H9 (cell line): ENCODE data around the gene WASF3. TPM values are rescaled to one million over a fixed set of nuclear protein-coding genes. Genes with fewer than 3 reads are reported as not detected.

Experiments
- DNase-seq: peaks from one replicate; pipeline ENCODE4 v3.0.0-alpha.2; 2017
- H2AFZ ChIP-seq: one replicate; pipeline ENCODE4 v1.6.1; 2013; ENCODE audit warnings: mild to moderate bottlenecking, low read length, control low read depth, moderate library complexity
- H2AK5ac ChIP-seq: 2 replicates; pipeline ENCODE4 v1.6.1; 2013; ENCODE audit warnings: low read length, control low read depth, mixed read lengths; ENCODE audit not compliant: insufficient read length
- H2BK120ac ChIP-seq: one replicate; pipeline ENCODE4 v1.6.1; 2013; ENCODE audit warnings: low read depth, mild to moderate bottlenecking, low read length, control low read depth, inconsistent platforms; ENCODE audit not compliant: poor library complexity, severe bottlenecking
- H2BK12ac ChIP-seq: 2 replicates; pipeline ENCODE4 v1.6.1; 2013; ENCODE audit warnings: low read length, control low read depth, mixed read lengths, low read depth; ENCODE audit not compliant: insufficient read length
- H2BK15ac ChIP-seq: 2 replicates; pipeline ENCODE4 v1.6.1; 2013; ENCODE audit warnings: low read depth, low read length, control low read depth
- H2BK20ac ChIP-seq: one replicate; pipeline ENCODE4 v1.6.1; 2013; ENCODE audit warnings: low read depth, mild to moderate bottlenecking, low read length, control low read depth, inconsistent platforms; ENCODE audit not compliant: poor library complexity, severe bottlenecking
- H2BK5ac ChIP-seq: 2 replicates; pipeline ENCODE4 v1.6.1; 2013; ENCODE audit warnings: low read length, control low read depth, mixed read lengths; ENCODE audit not compliant: insufficient read length
- H3K14ac ChIP-seq: 2 replicates; pipeline ENCODE4 v1.6.1; 2013; ENCODE audit warnings: low read length, control low read depth; ENCODE audit not compliant: insufficient read depth
- H3K18ac ChIP-seq: 2 replicates; pipeline ENCODE4 v1.6.1; 2013; ENCODE audit warnings: low read depth, mild to moderate bottlenecking, mixed read lengths, low read length, control low read depth; ENCODE audit not compliant: insufficient read length
- H3K23ac ChIP-seq: 2 replicates; pipeline ENCODE4 v1.6.1; 2013; ENCODE audit warnings: low read length, control low read depth, mixed read lengths, low read depth; ENCODE audit not compliant: insufficient read length
- H3K23me2 ChIP-seq: 2 replicates; pipeline ENCODE4 v1.6.1; 2013; ENCODE audit warnings: low read depth, mild to moderate bottlenecking, mixed read lengths, low read length, control low read depth; ENCODE audit not compliant: insufficient read length, poor library complexity, severe bottlenecking
- H3K27ac ChIP-seq: 2 replicates; pipeline ENCODE4 v1.5.1; 2013; ENCODE audit warnings: low read length, control low read depth, mixed read lengths, low read depth; ENCODE audit not compliant: insufficient read length
- H3K27me3 ChIP-seq: 2 replicates; pipeline ENCODE4 v1.6.1; 2013; ENCODE audit warnings: low read length, control low read depth, inconsistent platforms; ENCODE audit not compliant: insufficient read depth
- H3K4ac ChIP-seq: 2 replicates; pipeline ENCODE4 v1.6.1; 2013; ENCODE audit warnings: low read depth, mild to moderate bottlenecking, control low read depth, inconsistent platforms, low read length, moderate library complexity
- H3K4me1 ChIP-seq: 2 replicates; pipeline ENCODE4 v1.6.1; 2013; ENCODE audit warnings: low read length, control low read depth, inconsistent platforms; ENCODE audit not compliant: insufficient read depth
- H3K4me2 ChIP-seq: 2 replicates; pipeline ENCODE4 v1.6.1; 2013; ENCODE audit warnings: low read length, control low read depth, mixed read lengths; ENCODE audit not compliant: insufficient read length, insufficient read depth
- H3K56ac ChIP-seq: 2 replicates; pipeline ENCODE4 v1.6.1; 2013; ENCODE audit warnings: low read depth, mild to moderate bottlenecking, mixed read lengths, low read length, control low read depth; ENCODE audit not compliant: insufficient read length
- H3K79me1 ChIP-seq: 2 replicates; pipeline ENCODE4 v1.6.1; 2013; ENCODE audit warnings: low read depth, mild to moderate bottlenecking, moderate library complexity, low read length, control low read depth, inconsistent platforms; ENCODE audit not compliant: insufficient read depth, poor library complexity, severe bottlenecking
- H3K79me2 ChIP-seq: 2 replicates; pipeline ENCODE4 v1.6.1; 2013; ENCODE audit warnings: low read length, control low read depth, inconsistent platforms; ENCODE audit not compliant: insufficient read depth
- H3K9ac ChIP-seq: 2 replicates; pipeline ENCODE4 v1.6.1; 2013; ENCODE audit warnings: low read length, control low read depth, mixed read lengths; ENCODE audit not compliant: insufficient read length; ENCODE audit errors: extremely low read depth
- H3K9me3 ChIP-seq: one replicate; pipeline ENCODE4 v1.6.1; 2013; ENCODE audit warnings: low read depth, low read length, inconsistent platforms; ENCODE audit not compliant: control insufficient read depth
- H3T11ph ChIP-seq: one replicate; pipeline ENCODE4 v1.6.1; 2013; ENCODE audit warnings: mild to moderate bottlenecking, low read length, control low read depth, inconsistent platforms
- H4K20me1 ChIP-seq: one replicate; pipeline ENCODE4 v1.6.1; 2013; ENCODE audit not compliant: control insufficient read depth, insufficient read length, insufficient read depth
- H4K5ac ChIP-seq: 2 replicates; pipeline ENCODE4 v1.6.1; 2013; ENCODE audit warnings: low read depth, mild to moderate bottlenecking, mixed read lengths, low read length, control low read depth; ENCODE audit not compliant: insufficient read length
- H4K8ac ChIP-seq: replicated peaks from 2 replicates; pipeline ENCODE4 v1.6.1; 2013; ENCODE audit warnings: low read length, control low read depth, mixed read lengths, low read depth; ENCODE audit not compliant: insufficient read length
- H4K91ac ChIP-seq: 2 replicates; pipeline ENCODE4 v1.6.1; 2013; ENCODE audit warnings: low read depth, mild to moderate bottlenecking, moderate library complexity, mixed read lengths, low read length, control low read depth; ENCODE audit not compliant: insufficient read length
- H3K27ac Mint-ChIP-seq, 3 experiments: 2 replicates in 2 of 3; 3 replicates in 1 of 3; pipeline ENCODE4 v1.8.0; 2020 to 2021; ENCODE audit warnings: mixed read lengths in 3 of 3, mild to moderate bottlenecking in 1 of 3, moderate library complexity in 1 of 3
- H3K27me3 Mint-ChIP-seq: 2 replicates; pipeline ENCODE4 v1.8.0; 2021; ENCODE audit warnings: low read depth, mild to moderate bottlenecking, moderate library complexity, mixed read lengths
- H3K36me3 Mint-ChIP-seq, 3 experiments: 2 replicates in 2 of 3; 3 replicates in 1 of 3; pipeline ENCODE4 v1.8.0; 2020 to 2021; ENCODE audit warnings: low read depth in 3 of 3, mixed read lengths in 3 of 3; ENCODE audit not compliant: insufficient read depth in 1 of 3
- H3K4me1 Mint-ChIP-seq, 2 experiments: 2 replicates each; pipeline ENCODE4 v1.8.0; 2020; ENCODE audit warnings: mixed read lengths in 2 of 2
- H3K4me3 Mint-ChIP-seq, 2 experiments: 2 replicates in 1 of 2; 3 replicates in 1 of 2; pipeline ENCODE4 v1.8.0; 2020 to 2021; ENCODE audit warnings: mild to moderate bottlenecking in 2 of 2, mixed read lengths in 2 of 2, moderate library complexity in 1 of 2
- H3K9me3 Mint-ChIP-seq, 2 experiments: 2 replicates in 1 of 2; 3 replicates in 1 of 2; pipeline ENCODE4 v1.8.0; 2020; ENCODE audit warnings: mild to moderate bottlenecking in 2 of 2, mixed read lengths in 2 of 2, moderate library complexity in 1 of 2
- CTCF ChIP-seq: fragments of 200-600 bp; sonication (generic); conservative IDR thresholded peaks from 3 replicates; pipeline ENCODE4 v1.8.0; 2021; ENCODE audit warnings: antibody characterized with exemption, mild to moderate bottlenecking
- WGBS: extraction: QIAGEN DNeasy Blood & Tissue Kit; methylation state at CpG from one replicate; pipeline ENCODE4 v1.1.7; 2013; ENCODE audit warnings: missing lambda C conversion rate, low lambda C conversion rate, mixed read lengths; ENCODE audit not compliant: insufficient read length; ENCODE audit errors: extremely low coverage; 5-methylcytosine and 5-hydroxymethylcytosine counted together
- total RNA-seq: library from RNA; stranded (reverse); gene quantifications from 2 replicates; pipeline ENCODE4 v1.2.1, GENCODE V29; 2021

Gene WASF3
- total RNA-seq, 1 experiment from 2014 or later = 22.2 TPM

- Histone ChIP-seq H3K27ac (no peak overlapping the region), H3K27me3 (no peaks in the 10 kb centered on the region), H2BK120ac (no peak overlapping the region), H3K4ac (no peak overlapping the region), H3K79me1 (no peaks in the 10 kb centered on the region), H2AFZ (no peak overlapping the region), H3K23ac (no peak overlapping the region), H2BK5ac (no peak overlapping the region), H4K20me1 (no peaks in the 10 kb centered on the region), H3K18ac (no peak overlapping the region), H3K4me2 (no peak overlapping the region), H3K4me1 (peaks cover 5% of the 10 kb centered on the region; the same call in 1 of the 2 replicates), H3K23me2 (no peaks in the 10 kb centered on the region), H2BK12ac (no peak overlapping the region), H2AK5ac (no peak overlapping the region), H2BK20ac (no peak overlapping the region), H3T11ph (no peak overlapping the region), H3K14ac (no peak overlapping the region), H4K91ac (no peak overlapping the region), H2BK15ac (no peak overlapping the region), H3K79me2 (no peaks in the 10 kb centered on the region), H3K9me3 (no peaks in the 10 kb centered on the region), H3K9ac (no peak overlapping the region), H4K8ac (no peak overlapping the region), H3K56ac (no peak overlapping the region), H4K5ac (no peak overlapping the region)
- no peak for DNase-seq
- peaks cover 27 to 30% of the 10 kb centered on the region in 2 experiments for H3K4me1 Mint-ChIP-seq
- no CpG with 5 or more reads among the region's 5 CpGs for WGBS
- no peaks in the 10 kb centered on the region for H3K27me3 Mint-ChIP-seq
- H3K27ac Mint-ChIP-seq = peak overlapping the region in 1 of 3 experiments; percentile 91; a peak in 1 of 7 replicates
- peaks cover 17 to 18% (median 18%) of the 10 kb centered on the region in 3 experiments; a peak in 5 of 7 replicates for H3K36me3 Mint-ChIP-seq
- TF ChIP-seq CTCF = no peak
- H3K4me3 Mint-ChIP-seq = no peak overlapping the region
- no peaks in the 10 kb centered on the region for H3K9me3 Mint-ChIP-seq
Measured at GRCh38 chr13:26678330-26678729, 120.8 kb downstream of the WASF3 start.
